HCT116 (cell line): ENCODE measurements around the gene MOB3B. TPM values are rescaled to one million over a fixed set of nuclear protein-coding genes. Genes with fewer than 3 reads are reported as not detected.

Source experiments
- ATAC-seq: fragments of 200-7000 bp; cut with Tn5 transposase; 2 replicates; pipeline ENCODE4 v1.9.1; 2020; ENCODE audit warnings: mild to moderate bottlenecking, moderate library complexity
- BruUV-seq: library from RNA; stranded (reverse); fragments of 400-500 nt; replicated peaks from 2 replicates; lab custom pipeline; 2021; lab: Mats Ljungman, UMichigan
- CTCF ChIA-PET: fragments of 300-600 bp; sonication (Branson Sonifier 250); formaldehyde crosslinking; loops from one replicate; lab custom pipeline; 2021; ENCODE audit warnings: antibody characterized with exemption; lab: Charles Lee
- POLR2A ChIA-PET: fragments of 300-600, 350-600 bp; sonication (Branson Sonifier 250); formaldehyde crosslinking; loops from one replicate; lab custom pipeline; 2021; ENCODE audit warnings: antibody characterized with exemption; lab: Charles Lee
- RAD21 ChIA-PET, 2 experiments: fragments of 300-600 bp; sonication (Branson Sonifier 250); formaldehyde crosslinking; loops; one replicate each; lab custom pipeline; 2023; ENCODE audit warnings: low total read pairs in 2 of 2; ENCODE audit not compliant: uncharacterized antibody in 2 of 2, unreplicated experiment in 2 of 2, low non-redundant PET in 1 of 2; lab: Charles Lee
- DNase-seq: peaks from one replicate; pipeline ENCODE4 v3.0.0-alpha.2; 2010; ENCODE audit warnings: low read depth, low spot score
- H2AFZ ChIP-seq: fragments of 200-600 bp; shearing (Covaris generic), sonication (generic); 2 replicates; pipeline ENCODE4 v1.6.1; 2017; ENCODE audit warnings: low read depth, mixed run types, mixed read lengths, antibody characterized with exemption, low read length; ENCODE audit not compliant: poor library complexity, severe bottlenecking
- H3K27ac ChIP-seq: 2 replicates; pipeline ENCODE4 v1.5.1; 2012; ENCODE audit warnings: low read depth, low read length
- H3K27me3 ChIP-seq: fragments of 200-600 bp; sonication (generic); 2 replicates; pipeline ENCODE4 v1.6.1; 2016; ENCODE audit warnings: mixed run types, low read length, mixed read lengths; ENCODE audit not compliant: insufficient read depth
- H3K36me3 ChIP-seq, 2 experiments: fragments of 200-500 bp in 1 of 2; fragments of 200-600 bp in 1 of 2; sonication (Bioruptor generic) in 1 of 2; sonication (generic) in 1 of 2; 2 replicates each; pipeline versions ENCODE4 v1.5.1 to v1.6.1; 2014 to 2016; ENCODE audit warnings: low read length in 2 of 2, inconsistent platforms in 1 of 2, mixed read lengths in 1 of 2, mixed run types in 1 of 2; ENCODE audit not compliant: insufficient read depth in 2 of 2, control insufficient read depth in 1 of 2
- H3K4me1 ChIP-seq, 2 experiments: fragments of 200-600 bp in 1 of 2; sonication (generic) in 1 of 2; 2 replicates each; pipeline versions ENCODE4 v1.5.1 to v1.6.1; 2012 to 2017; ENCODE audit warnings: low read length in 2 of 2, inconsistent platforms in 1 of 2, mild to moderate bottlenecking in 1 of 2, mixed read lengths in 1 of 2, mixed run types in 1 of 2, moderate library complexity in 1 of 2; ENCODE audit not compliant: insufficient read depth in 2 of 2, control insufficient read depth in 1 of 2
- H3K4me2 ChIP-seq: fragments of 200-600 bp; sonication (generic); 2 replicates; pipeline ENCODE4 v1.6.1; 2017; ENCODE audit warnings: mixed run types, low read length, mixed read lengths
- H3K4me3 ChIP-seq, 2 experiments: fragments of 200-600 bp in 1 of 2; sonication (generic) in 1 of 2; replicated peaks in 1 of 2; 2 replicates each; pipeline ENCODE4 v1.5.1; 2011 to 2016; ENCODE audit warnings: low read length in 2 of 2, control low read depth in 1 of 2, low read depth in 1 of 2, mild to moderate bottlenecking in 1 of 2, mixed read lengths in 1 of 2, mixed run types in 1 of 2
- H3K79me2 ChIP-seq: fragments of 200-600 bp; sonication (generic); 2 replicates; pipeline ENCODE4 v1.6.1; 2017; ENCODE audit warnings: mild to moderate bottlenecking, mixed run types, low read length, moderate library complexity, mixed read lengths; ENCODE audit not compliant: insufficient read depth
- H3K9ac ChIP-seq: fragments of 200-600 bp; sonication (generic); 2 replicates; pipeline ENCODE4 v1.6.1; 2016; ENCODE audit warnings: low read length, mixed read lengths
- H3K9me2 ChIP-seq: fragments of 200-600 bp; sonication (generic), shearing (Covaris generic); 2 replicates; pipeline ENCODE4 v1.6.1; 2017; ENCODE audit warnings: mixed run types, mild to moderate bottlenecking, moderate library complexity; ENCODE audit not compliant: insufficient read depth
- H3K9me3 ChIP-seq, 2 experiments: fragments of 200-500 bp in 1 of 2; fragments of 200-600 bp in 1 of 2; sonication (Bioruptor generic) in 1 of 2; sonication (generic) in 1 of 2; 2 replicates each; pipeline ENCODE4 v1.6.1; 2014 to 2017; ENCODE audit warnings: low read length in 2 of 2, mixed read lengths in 2 of 2, inconsistent platforms in 1 of 2, low read depth in 1 of 2, mild to moderate bottlenecking in 1 of 2, mixed run types in 1 of 2, moderate library complexity in 1 of 2; ENCODE audit not compliant: control insufficient read depth in 1 of 2, insufficient read depth in 1 of 2
- H4K20me1 ChIP-seq: fragments of 200-600 bp; sonication (generic), shearing (Covaris generic); 2 replicates; pipeline ENCODE4 v1.6.1; 2017; ENCODE audit warnings: mixed run types, mild to moderate bottlenecking, moderate library complexity; ENCODE audit not compliant: insufficient read depth
- CEBPB ChIP-seq: IDR thresholded peaks from 2 replicates; pipeline ENCODE4 v1.6.1; 2012; ENCODE audit warnings: low read depth
- EGR1 ChIP-seq: IDR thresholded peaks from 2 replicates; pipeline ENCODE4 v1.6.1; 2012; ENCODE audit warnings: low read depth
- ELF1 ChIP-seq: IDR thresholded peaks from 2 replicates; pipeline ENCODE4 v1.6.1; 2012; ENCODE audit warnings: low read depth, borderline replicate concordance
- EZH2phosphoT487 ChIP-seq: fragments of 200-600 bp; IDR thresholded peaks from 2 replicates; pipeline ENCODE4 v1.6.1; 2018; ENCODE audit warnings: antibody characterized with exemption, borderline replicate concordance
- FOSL1 ChIP-seq: IDR thresholded peaks from 2 replicates; pipeline ENCODE4 v1.6.1; 2012; ENCODE audit warnings: low read depth
- JUND ChIP-seq: IDR thresholded peaks from 2 replicates; pipeline ENCODE4 v1.6.1; 2012
- POLR2A ChIP-seq: IDR thresholded peaks from 2 replicates; pipeline ENCODE4 v1.7.0; 2011; ENCODE audit warnings: borderline replicate concordance; ENCODE audit not compliant: insufficient read depth, insufficient read length; ENCODE audit errors: extremely low read depth
- RAD21 ChIP-seq: IDR thresholded peaks from 2 replicates; pipeline ENCODE4 v1.6.1; 2012; ENCODE audit warnings: low read depth, mild to moderate bottlenecking
- SIN3A ChIP-seq: IDR thresholded peaks from 2 replicates; pipeline ENCODE4 v1.6.1; 2012; ENCODE audit warnings: low read depth
- SP1 ChIP-seq: IDR thresholded peaks from 2 replicates; pipeline ENCODE4 v1.6.1; 2012; ENCODE audit warnings: low read depth
- SRF ChIP-seq: IDR thresholded peaks from 2 replicates; pipeline ENCODE4 v1.6.1; 2012; ENCODE audit warnings: low read depth
- ZFX ChIP-seq: fragments of 450-650 bp; IDR thresholded peaks from 2 replicates; pipeline ENCODE4 v1.6.1; 2017
- intact Hi-C: fragments of 100-400 bp; cut with micrococcal nuclease; formaldehyde crosslinking; loops from 2 replicates; pipeline ENCODE4 v1.10.0; 2022
- total RNA-seq: library from RNA; stranded (reverse); gene quantifications from one replicate; pipeline ENCODE4 v1.2.1, GENCODE V29; 2021; ENCODE audit not compliant: unreplicated experiment
- TF ChIP-seq, protein P1 (sequence below): IDR thresholded peaks from 2 replicates; pipeline ENCODE4 v1.6.1; 2012
- TF ChIP-seq, protein P2 (sequence below): IDR thresholded peaks from 2 replicates; pipeline ENCODE4 v1.6.1; 2012; ENCODE audit warnings: low read depth
- TF ChIP-seq, protein P3 (sequence below): IDR thresholded peaks from 2 replicates; pipeline ENCODE4 v1.6.1; 2012

Gene MOB3B
- total RNA-seq, 1 experiment from 2014 or later, result 1.2 TPM

DNA sequence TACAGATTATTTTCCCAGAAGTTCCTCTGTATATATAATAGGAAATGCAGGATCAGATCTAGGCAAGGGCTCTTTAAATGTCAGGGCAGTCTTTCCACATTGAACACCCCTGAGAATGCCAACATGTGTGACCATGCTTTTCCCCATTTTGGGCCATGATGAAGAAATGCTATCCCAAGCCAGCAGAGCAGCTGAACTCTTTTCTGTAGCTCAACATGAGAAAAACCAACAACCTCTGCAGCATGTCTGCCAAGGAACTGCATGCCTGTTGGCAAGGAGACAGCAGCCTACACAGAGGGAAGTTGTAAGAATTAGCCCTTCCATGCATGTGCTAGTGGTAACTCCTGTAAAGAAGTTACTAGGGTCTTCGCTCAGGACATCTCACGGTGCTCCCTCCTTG is 15.1 kb downstream of the MOB3B start (continued):
- TF ChIP-seq, protein P1, sequence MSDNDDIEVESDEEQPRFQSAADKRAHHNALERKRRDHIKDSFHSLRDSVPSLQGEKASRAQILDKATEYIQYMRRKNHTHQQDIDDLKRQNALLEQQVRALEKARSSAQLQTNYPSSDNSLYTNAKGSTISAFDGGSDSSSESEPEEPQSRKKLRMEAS, result no peak
- no peak for TF ChIP-seq RAD21
- no peak for TF ChIP-seq POLR2A
- TF ChIP-seq EZH2phosphoT487, result no peak
- TF ChIP-seq FOSL1, result no peak
- TF ChIP-seq EGR1, result no peak

DNA sequence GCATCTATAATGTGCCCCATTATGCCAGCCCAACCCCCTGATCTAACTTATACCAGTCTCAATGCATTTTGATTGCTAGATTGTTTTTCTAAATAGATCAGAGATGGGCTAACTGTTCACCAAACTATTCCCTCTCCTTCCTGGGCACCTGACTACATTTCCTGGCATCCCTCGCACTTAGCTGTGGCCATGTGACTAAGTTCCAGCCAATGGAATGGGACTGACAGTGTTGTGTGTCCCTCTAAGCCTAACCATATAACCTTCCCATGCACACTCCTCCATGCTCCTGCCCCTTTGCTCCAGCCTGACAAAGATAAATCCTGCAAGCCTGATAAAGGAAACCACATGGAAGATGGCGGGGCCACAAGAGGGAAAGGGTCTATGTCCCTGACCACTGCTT is 17.8 kb downstream of the MOB3B start:
- no peak for TF ChIP-seq SP1
- TF ChIP-seq SRF, result no peak
- no peak for TF ChIP-seq EGR1
- no peak for TF ChIP-seq ELF1
- no peak for TF ChIP-seq CEBPB
- ChIA-PET CTCF (no interaction called here), POLR2A (no interaction called here), RAD21 (no interaction called here)
- Histone ChIP-seq H3K4me1 (no peaks in the 10 kb centered on the region), H3K27me3 (peaks cover 5% of the 10 kb centered on the region; the same call in 1 of the 2 replicates), H3K36me3 (no peaks in the 10 kb centered on the region), H3K9me2 (no peaks in the 10 kb centered on the region), H2AFZ (no peak overlapping the region), H3K9me3 (no peaks in the 10 kb centered on the region), H3K27ac (no peak overlapping the region), H4K20me1 (no peaks in the 10 kb centered on the region), H3K9ac (no peak overlapping the region), H3K79me2 (no peaks in the 10 kb centered on the region), H3K4me3 (no peak overlapping the region), H3K4me2 (no peak overlapping the region)
- no TSS peak for BruUV-seq
- intact Hi-C loops, result no loop called here
- DNase-seq, result no peak
- peak; percentile 42; the same call in 1 of the 2 replicates for ATAC-seq

DNA sequence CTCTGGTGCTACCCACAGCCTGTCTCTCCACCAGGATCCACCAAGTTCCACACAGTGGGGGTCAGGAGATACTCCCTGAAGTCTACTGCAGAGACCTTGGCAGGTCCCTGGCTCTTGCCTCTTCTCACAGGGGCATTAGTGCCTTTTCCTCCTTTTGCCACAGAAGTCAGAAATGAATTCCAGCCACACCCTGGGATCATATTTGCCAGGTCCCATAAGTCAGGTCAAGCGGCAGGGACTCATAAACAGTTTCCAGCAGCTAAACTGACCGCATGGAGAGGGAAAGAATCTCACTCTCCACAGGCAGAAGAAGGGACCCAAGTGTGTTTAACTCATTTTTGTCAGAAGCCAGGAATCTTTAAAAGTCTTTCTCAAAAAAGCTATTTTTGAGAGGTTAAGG is 18.8 kb downstream of the MOB3B start:
- BruUV-seq, result no TSS peak
- ChIA-PET CTCF (no interaction called here), RAD21 (no interaction called here), POLR2A (no interaction called here)
- Histone ChIP-seq H2AFZ (no peak overlapping the region), H3K4me3 (no peak overlapping the region), H4K20me1 (no peaks in the 10 kb centered on the region), H3K27me3 (peaks cover 5% of the 10 kb centered on the region; the same call in 1 of the 2 replicates), H3K36me3 (no peaks in the 10 kb centered on the region), H3K9me3 (no peaks in the 10 kb centered on the region), H3K9ac (no peak overlapping the region), H3K4me1 (no peaks in the 10 kb centered on the region), H3K4me2 (no peak overlapping the region), H3K9me2 (no peaks in the 10 kb centered on the region), H3K27ac (no peak overlapping the region), H3K79me2 (no peaks in the 10 kb centered on the region)
- intact Hi-C loops, result no loop called here
- ATAC-seq, result no peak
- DNase-seq, result no peak
- no peak for TF ChIP-seq ELF1
- TF ChIP-seq SIN3A, result no peak
- TF ChIP-seq FOSL1, result no peak
- no peak for TF ChIP-seq EGR1
- TF ChIP-seq JUND, result no peak
- TF ChIP-seq, protein P1, result no peak
- TF ChIP-seq, protein P2, sequence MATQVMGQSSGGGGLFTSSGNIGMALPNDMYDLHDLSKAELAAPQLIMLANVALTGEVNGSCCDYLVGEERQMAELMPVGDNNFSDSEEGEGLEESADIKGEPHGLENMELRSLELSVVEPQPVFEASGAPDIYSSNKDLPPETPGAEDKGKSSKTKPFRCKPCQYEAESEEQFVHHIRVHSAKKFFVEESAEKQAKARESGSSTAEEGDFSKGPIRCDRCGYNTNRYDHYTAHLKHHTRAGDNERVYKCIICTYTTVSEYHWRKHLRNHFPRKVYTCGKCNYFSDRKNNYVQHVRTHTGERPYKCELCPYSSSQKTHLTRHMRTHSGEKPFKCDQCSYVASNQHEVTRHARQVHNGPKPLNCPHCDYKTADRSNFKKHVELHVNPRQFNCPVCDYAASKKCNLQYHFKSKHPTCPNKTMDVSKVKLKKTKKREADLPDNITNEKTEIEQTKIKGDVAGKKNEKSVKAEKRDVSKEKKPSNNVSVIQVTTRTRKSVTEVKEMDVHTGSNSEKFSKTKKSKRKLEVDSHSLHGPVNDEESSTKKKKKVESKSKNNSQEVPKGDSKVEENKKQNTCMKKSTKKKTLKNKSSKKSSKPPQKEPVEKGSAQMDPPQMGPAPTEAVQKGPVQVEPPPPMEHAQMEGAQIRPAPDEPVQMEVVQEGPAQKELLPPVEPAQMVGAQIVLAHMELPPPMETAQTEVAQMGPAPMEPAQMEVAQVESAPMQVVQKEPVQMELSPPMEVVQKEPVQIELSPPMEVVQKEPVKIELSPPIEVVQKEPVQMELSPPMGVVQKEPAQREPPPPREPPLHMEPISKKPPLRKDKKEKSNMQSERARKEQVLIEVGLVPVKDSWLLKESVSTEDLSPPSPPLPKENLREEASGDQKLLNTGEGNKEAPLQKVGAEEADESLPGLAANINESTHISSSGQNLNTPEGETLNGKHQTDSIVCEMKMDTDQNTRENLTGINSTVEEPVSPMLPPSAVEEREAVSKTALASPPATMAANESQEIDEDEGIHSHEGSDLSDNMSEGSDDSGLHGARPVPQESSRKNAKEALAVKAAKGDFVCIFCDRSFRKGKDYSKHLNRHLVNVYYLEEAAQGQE, result no peak
- no peak for TF ChIP-seq POLR2A
- TF ChIP-seq SP1, result no peak
- TF ChIP-seq EZH2phosphoT487, result no peak
- no peak for TF ChIP-seq CEBPB
- no peak for TF ChIP-seq ZFX
- TF ChIP-seq, protein P3, sequence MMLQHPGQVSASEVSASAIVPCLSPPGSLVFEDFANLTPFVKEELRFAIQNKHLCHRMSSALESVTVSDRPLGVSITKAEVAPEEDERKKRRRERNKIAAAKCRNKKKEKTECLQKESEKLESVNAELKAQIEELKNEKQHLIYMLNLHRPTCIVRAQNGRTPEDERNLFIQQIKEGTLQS, result no peak
